ENCODE results near the gene MEN1. TPM values are rescaled to one million over a fixed set of nuclear protein-coding genes. Genes with fewer than 3 reads are reported as not detected.
A peak's percentile ranks its signal among the peaks of the same experiment; 100 is the strongest.

Gene MEN1
- total RNA-seq, 3 donors from 2014 or later, result 11.4 to 19.0 (median 14.8) TPM

DNA sequence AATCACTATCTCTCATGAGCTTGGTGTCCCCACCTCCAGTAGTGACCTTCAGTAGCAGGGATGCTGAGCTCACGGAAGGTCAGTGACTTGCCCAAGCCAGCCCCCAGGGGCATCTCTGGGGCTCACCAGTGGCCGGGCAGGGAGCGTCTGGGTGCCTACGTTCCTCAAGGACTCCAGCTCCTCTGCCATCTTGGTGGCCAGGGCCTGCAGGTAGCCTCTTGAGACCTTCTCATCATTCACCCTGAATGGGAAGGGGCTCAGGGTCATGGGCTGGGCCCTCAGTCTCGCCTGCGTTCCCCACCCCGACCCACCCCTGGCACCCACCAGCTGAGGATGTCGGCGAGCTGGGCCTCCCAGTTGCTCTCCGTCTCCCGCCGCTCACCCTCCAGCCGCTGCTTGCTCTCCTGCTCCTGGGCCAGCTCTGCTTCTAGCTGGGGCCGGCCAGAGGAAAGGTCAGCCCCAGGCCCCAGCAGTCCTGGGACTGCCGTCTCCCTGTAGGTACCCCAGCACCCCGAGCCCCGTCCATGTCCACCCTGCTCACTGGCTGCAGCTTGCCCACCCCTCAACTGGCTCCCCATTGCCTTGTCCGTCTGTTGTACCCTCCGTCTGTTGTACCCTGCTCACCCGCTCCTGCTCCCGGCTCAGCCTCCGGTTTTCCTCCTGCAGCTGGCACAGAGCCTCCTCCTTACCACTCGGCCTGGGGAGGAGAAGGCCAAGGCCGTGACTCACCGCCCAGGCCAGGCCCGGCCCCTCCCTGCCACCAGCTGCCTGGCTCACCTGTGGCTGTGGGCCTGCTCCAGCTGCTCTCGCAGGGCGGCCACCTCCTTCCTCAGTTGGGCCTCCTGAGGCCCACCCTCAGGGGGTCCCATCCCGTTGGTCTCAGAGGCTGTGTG is 24.6 kb upstream of the MEN1 start:
- H3K27ac ChIP-seq, result peak overlapping the region; percentile 73 to 83
- intact Hi-C loops (cut with DNase I; ENCODE audit: low total_unique reads), result no loop called here
- H3K36me3 ChIP-seq, result no peaks in the 10 kb centered on the region
- H3K27me3 ChIP-seq, result no peaks in the 10 kb centered on the region
- no peaks in the 10 kb centered on the region for H3K9me3 ChIP-seq
- H3K4me1 ChIP-seq, result peaks cover 0 to 4% of the 10 kb centered on the region in 2 donors
- TF ChIP-seq POLR2AphosphoS5 (IDR thresholded peaks at IDR 0.05), result peak in 1 of 3 donors; percentile 50
- no peak for TF ChIP-seq POLR2A (IDR thresholded peaks at IDR 0.05)
- H3K4me3 ChIP-seq, result no peak overlapping the region
- peak; percentile 87 to 89 for DNase-seq (ENCODE audit: low spot score in 2 of 2)

DNA sequence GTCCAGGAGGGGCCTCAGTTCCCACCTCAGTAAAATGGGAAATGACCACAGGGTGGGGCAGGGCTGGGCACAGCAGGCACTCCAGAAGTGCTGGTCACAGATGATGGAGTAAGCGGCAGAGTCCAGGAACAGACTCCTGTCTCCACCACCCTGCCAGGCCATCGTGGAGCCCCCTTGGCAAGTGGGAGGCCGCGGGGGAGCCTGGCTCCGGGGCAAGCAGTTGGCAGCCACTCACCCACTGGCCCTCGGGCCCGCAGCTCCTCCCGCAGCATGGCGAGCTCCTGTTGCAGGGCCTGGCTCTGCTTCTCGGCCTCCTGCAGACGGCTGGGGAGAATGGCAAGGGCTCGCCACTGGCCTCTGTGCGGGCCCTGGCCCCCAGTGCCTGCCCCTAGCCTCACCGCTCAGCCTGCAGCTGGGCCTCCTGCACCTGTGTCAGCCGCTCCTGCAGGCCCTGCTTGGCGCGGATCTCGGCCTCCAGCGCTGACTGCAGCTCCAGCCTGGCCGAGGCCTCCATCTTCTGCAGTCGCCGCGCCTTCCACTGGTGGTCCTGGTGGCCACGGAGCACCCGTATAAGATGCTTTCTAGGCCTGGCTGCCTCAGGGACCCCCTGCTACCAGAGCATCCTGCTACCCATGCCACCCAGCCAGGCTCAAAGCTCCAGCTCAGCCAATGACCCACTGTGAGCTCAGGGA is 23.8 kb upstream of the MEN1 start:
- H3K4me1 ChIP-seq, result peaks cover 0 to 4% of the 10 kb centered on the region in 2 donors
- H3K4me3 ChIP-seq, result no peak overlapping the region
- no peak for DNase-seq (ENCODE audit: low spot score in 2 of 2)
- no peaks in the 10 kb centered on the region for H3K9me3 ChIP-seq
- no peaks in the 10 kb centered on the region for H3K27me3 ChIP-seq
- intact Hi-C loops (cut with DNase I; ENCODE audit: low total_unique reads), result no loop called here
- TF ChIP-seq, protein P1, sequence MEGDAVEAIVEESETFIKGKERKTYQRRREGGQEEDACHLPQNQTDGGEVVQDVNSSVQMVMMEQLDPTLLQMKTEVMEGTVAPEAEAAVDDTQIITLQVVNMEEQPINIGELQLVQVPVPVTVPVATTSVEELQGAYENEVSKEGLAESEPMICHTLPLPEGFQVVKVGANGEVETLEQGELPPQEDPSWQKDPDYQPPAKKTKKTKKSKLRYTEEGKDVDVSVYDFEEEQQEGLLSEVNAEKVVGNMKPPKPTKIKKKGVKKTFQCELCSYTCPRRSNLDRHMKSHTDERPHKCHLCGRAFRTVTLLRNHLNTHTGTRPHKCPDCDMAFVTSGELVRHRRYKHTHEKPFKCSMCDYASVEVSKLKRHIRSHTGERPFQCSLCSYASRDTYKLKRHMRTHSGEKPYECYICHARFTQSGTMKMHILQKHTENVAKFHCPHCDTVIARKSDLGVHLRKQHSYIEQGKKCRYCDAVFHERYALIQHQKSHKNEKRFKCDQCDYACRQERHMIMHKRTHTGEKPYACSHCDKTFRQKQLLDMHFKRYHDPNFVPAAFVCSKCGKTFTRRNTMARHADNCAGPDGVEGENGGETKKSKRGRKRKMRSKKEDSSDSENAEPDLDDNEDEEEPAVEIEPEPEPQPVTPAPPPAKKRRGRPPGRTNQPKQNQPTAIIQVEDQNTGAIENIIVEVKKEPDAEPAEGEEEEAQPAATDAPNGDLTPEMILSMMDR (IDR thresholded peaks at IDR 0.05), result no peak
- TF ChIP-seq POLR2AphosphoS5 (IDR thresholded peaks at IDR 0.05) (no peak), POLR2A (IDR thresholded peaks at IDR 0.05) (no peak)
- no peaks in the 10 kb centered on the region for H3K36me3 ChIP-seq
- H3K27ac ChIP-seq, result peak overlapping the region in 1 of 2 donors; percentile 83

DNA sequence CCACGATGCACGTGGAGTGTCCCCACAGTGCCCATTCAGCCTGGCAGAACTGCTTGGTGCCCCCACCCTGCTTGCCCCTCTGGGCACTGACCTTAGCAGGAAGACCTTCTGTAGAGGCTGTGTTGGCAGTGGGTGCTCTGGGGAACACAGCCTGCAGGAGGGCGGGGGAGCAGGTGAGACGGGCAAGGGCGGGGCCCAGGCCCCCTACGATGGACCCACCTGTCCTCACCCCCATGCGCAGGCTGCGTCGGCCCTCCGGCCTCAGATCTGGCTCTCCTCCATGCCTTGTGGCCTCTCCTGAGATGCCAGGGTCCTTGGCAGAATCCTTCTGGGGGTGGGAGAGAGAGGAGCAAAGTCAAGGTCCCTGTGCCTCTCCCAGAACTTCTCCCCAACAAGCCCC is 23.2 kb upstream of the MEN1 start:
- intact Hi-C loops (cut with DNase I; ENCODE audit: low total_unique reads), result no loop called here
- TF ChIP-seq POLR2A (IDR thresholded peaks at IDR 0.05) (no peak), POLR2AphosphoS5 (IDR thresholded peaks at IDR 0.05) (no peak)
- TF ChIP-seq, protein P1 (IDR thresholded peaks at IDR 0.05), result no peak
- H3K4me1 ChIP-seq, result peaks cover 0 to 4% of the 10 kb centered on the region in 2 donors

DNA sequence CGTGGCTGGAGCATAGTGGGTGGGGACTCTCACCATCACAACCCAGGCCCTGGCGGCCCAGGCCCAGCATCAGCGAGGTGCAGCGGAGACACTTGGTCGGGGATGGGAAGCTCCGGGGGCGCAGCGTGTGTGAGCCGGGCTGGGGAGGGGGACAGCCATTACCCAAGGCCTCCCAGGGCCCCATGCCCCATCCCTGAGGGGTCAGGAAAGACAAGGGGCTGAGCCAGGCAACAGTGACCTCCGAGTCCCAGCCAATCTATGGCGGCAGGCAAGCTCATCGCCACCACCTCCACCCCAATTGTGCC is 22.8 kb upstream of the MEN1 start:
- no peak overlapping the region for H3K27ac ChIP-seq
- no peak for TF ChIP-seq POLR2AphosphoS5 (IDR thresholded peaks at IDR 0.05)
- TF ChIP-seq, protein P1 (IDR thresholded peaks at IDR 0.05), result no peak
- TF ChIP-seq POLR2A (IDR thresholded peaks at IDR 0.05), result no peak
- intact Hi-C loops (cut with DNase I; ENCODE audit: low total_unique reads), result no loop called here
- no peaks in the 10 kb centered on the region for H3K27me3 ChIP-seq
- peaks cover 0 to 4% of the 10 kb centered on the region in 2 donors for H3K4me1 ChIP-seq
- no peak for DNase-seq (ENCODE audit: low spot score in 2 of 2)
- no peaks in the 10 kb centered on the region for H3K36me3 ChIP-seq
- no peak overlapping the region for H3K4me3 ChIP-seq
- H3K9me3 ChIP-seq, result no peaks in the 10 kb centered on the region

More for the DNA sequence above, 23.2 kb upstream of the MEN1 start:
- H3K9me3 ChIP-seq, result no peaks in the 10 kb centered on the region
- no peaks in the 10 kb centered on the region for H3K36me3 ChIP-seq
- H3K27ac ChIP-seq, result peak overlapping the region in 1 of 2 donors; percentile 17
- no peak overlapping the region for H3K4me3 ChIP-seq
- no peaks in the 10 kb centered on the region for H3K27me3 ChIP-seq
- no peak for DNase-seq (ENCODE audit: low spot score in 2 of 2)

DNA sequence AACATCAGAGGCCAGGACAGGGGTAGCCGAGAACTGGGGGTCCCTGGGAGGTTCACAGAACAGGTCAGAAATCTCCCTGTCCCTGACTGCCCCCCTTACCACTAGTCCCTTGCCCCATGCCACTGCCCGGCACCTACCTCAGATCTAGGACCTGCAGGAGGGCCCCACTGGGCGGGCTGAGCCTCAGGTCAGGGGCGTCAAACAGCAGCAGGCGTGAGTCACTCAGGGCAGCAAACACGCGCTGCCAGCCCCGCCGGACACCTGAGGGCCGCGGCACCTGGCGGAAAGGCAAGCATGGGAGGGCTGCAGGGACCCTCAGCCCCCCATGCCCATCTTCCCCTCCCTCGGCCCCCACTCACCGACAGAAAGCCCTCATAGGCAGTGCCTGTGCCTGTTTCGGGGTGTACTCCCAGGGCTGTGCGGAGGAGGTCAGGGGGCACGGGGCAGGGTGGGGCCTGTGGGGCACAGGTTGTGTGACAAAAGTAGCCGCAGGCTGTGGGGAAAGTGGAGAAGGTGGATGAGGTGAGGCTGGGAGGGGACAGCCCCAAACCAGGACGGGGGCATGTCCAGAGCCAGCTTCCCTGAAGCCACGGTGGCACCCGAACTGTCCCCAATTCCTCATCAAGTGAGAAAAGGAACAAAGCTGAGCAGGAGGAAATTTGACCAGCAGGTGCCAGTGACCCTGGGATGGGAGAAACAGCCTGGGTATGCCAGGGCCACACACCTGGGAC is 22.3 kb upstream of the MEN1 start:
- Histone ChIP-seq H3K4me3 (no peak overlapping the region), H3K4me1 (peaks cover 0 to 4% of the 10 kb centered on the region in 2 donors), H3K27ac (no peak overlapping the region), H3K27me3 (no peaks in the 10 kb centered on the region), H3K9me3 (no peaks in the 10 kb centered on the region), H3K36me3 (no peaks in the 10 kb centered on the region)
- DNase-seq (ENCODE audit: low spot score in 2 of 2), result no peak
- no peak for TF ChIP-seq POLR2A (IDR thresholded peaks at IDR 0.05)
- TF ChIP-seq POLR2AphosphoS5 (IDR thresholded peaks at IDR 0.05), result no peak
- TF ChIP-seq, protein P1 (IDR thresholded peaks at IDR 0.05), result no peak
- intact Hi-C loops (cut with DNase I; ENCODE audit: low total_unique reads), result no loop called here
